Renal cortical epithelial cell (primary cell): ENCODE results near the gene LITAFD. TPM values are rescaled to one million over a fixed set of nuclear protein-coding genes. Genes with fewer than 3 reads are reported as not detected.

Source experiments
- DNase-seq: peaks from one replicate; pipeline ENCODE4 v3.0.0-alpha.2; 2011; ENCODE audit warnings: low read depth
- total RNA-seq: library from RNA; depleted of rRNA; stranded (reverse); fragments of >200 nt; gene quantifications from 2 replicates; pipeline ENCODE4 v1.2.3, GENCODE V29; 2014

The LITAFD gene
- total RNA-seq, 1 donor from 2014 or later = not detected

- peak; percentile 33 for DNase-seq
Measured at GRCh38 chr16:8920645-8921346, 38.6 kb downstream of the LITAFD start.

GRCh38 chr16:8921347-8921984, 39.3 kb downstream of the LITAFD start:
- DNase-seq = no peak

- DNase-seq = no peak
Measured at GRCh38 chr16:8923199-8923598, 41.0 kb downstream of the LITAFD start.

- DNase-seq = peak; percentile 19
Measured at GRCh38 chr16:8924214-8924613, 42.1 kb downstream of the LITAFD start.

GRCh38 chr16:8925455-8925854, 43.3 kb downstream of the LITAFD start:
- no peak for DNase-seq

GRCh38 chr16:8926827-8927226, 44.7 kb downstream of the LITAFD start:
- DNase-seq = no peak

GRCh38 chr16:8928467-8928957, 46.4 kb downstream of the LITAFD start:
- no peak for DNase-seq

GRCh38 chr16:8929086-8929748, 47.1 kb downstream of the LITAFD start:
- DNase-seq = no peak

- DNase-seq = peak; percentile 42
Measured at GRCh38 chr16:8931859-8932258, 49.7 kb downstream of the LITAFD start.

- DNase-seq = no peak
Measured at GRCh38 chr16:8934601-8935000, 52.5 kb downstream of the LITAFD start.

Other genes starting within 250 kb of the LITAFD start
- 3.8 and 5.9 TPM in 2 replicates for gene ABAT, start 207.7 kb upstream of the LITAFD start, total RNA-seq
- 4.2 and 9.5 TPM in 2 replicates for gene TMEM186, start 84.7 kb upstream of the LITAFD start, total RNA-seq
- 23.6 and 41.1 TPM in 2 replicates for gene PMM2, start 84.5 kb upstream of the LITAFD start, total RNA-seq
- 125 and 303 TPM in 2 replicates for gene CARHSP1, start 13.3 kb upstream of the LITAFD start, total RNA-seq
- gene USP7, start 81.6 kb downstream of the LITAFD start, total RNA-seq = 34.6 and 70.4 TPM in 2 replicates
- gene HAPSTR1, start 209.3 kb downstream of the LITAFD start, total RNA-seq = 88.6 and 95.5 TPM in 2 replicates